Anterior cingulate cortex (tissue), 58 donors: Measurements from ENCODE around the gene WDR36.
A peak's percentile ranks its signal among the peaks of the same experiment; 100 is the strongest.
"Not testable (repeated sequence)": the region's sequence is repeated elsewhere in the genome, so short reads cannot be mapped to it uniquely, and the experiment has no call there.

Experiments used
- DNase-seq, 58 donors: peaks; one replicate each; lab custom pipeline; 2025; lab: John Stamatoyannopoulos, UW

Gene WDR36

GRCh38 chr5:111134087-111134486, 41.9 kb downstream of the WDR36 start:
- DNase-seq, result no peak

GRCh38 chr5:111134864-111135263, 42.7 kb downstream of the WDR36 start:
- DNase-seq, result no peak

DNA sequence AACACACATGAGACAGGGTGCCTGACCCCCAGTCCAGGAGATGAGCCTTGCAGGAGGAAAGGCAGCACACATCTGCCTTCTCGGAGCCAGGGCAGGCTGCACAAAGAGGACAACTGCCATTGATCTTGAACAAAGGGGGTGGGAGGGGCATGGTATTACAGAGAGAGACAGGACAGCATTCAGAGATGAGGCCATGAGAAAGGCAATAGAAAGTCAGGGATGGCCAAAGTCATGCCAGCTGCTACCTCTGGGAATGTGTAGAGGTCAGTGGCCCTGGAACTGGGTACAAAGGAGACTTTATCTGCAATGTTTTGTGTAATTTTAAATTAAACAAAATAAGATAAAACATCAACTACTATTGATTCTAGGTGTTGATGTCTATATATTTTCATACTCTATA, 43.2 kb downstream of the WDR36 start:
- DNase-seq, result no peak

DNA sequence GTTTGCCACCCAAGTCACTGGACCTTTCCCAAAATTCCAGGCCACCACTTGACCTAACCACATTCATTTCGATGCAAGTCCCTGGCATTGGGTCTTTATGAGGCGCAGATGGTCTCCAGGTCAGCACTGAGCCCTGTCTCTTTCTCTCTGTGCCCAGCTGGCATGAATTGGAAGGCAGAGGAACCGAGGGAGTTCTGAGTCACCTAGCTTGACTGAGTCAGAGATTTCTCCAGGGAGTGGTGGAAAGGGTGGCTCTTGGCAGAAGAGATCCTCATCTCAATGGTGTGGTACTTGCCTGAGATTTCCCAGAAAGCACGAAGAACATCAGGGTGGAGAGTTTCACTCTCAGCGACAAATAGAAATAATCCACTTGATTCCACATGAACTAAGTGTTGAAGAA, 43.8 kb downstream of the WDR36 start:
- DNase-seq, result peak in 5 of 58 donors; percentile 2 to 36 (median 7)

GRCh38 chr5:111138096-111138495, 45.9 kb downstream of the WDR36 start:
- DNase-seq, result no peak

GRCh38 chr5:111141471-111141870, 49.3 kb downstream of the WDR36 start:
- DNase-seq, result not testable (repeated sequence)

DNA sequence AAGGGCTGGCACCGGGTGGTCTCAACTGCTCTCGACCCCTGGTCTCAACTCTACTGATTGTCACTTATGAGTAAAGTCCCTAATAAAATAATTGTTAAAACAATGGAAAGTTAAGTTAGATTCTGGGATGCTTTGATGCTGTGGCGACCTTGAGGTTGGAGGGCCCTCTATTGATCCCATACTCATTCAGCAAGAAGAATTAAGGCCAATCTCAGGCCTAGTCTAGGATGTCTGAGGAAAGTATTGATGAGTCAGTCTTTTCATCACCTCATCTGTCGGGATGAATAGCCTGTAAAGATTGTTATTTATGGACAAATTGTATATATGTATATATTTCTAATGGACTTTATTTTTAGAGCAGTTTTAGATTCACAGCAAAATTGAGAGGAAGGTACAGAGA, 50.8 kb downstream of the WDR36 start:
- DNase-seq, result no peak

DNA sequence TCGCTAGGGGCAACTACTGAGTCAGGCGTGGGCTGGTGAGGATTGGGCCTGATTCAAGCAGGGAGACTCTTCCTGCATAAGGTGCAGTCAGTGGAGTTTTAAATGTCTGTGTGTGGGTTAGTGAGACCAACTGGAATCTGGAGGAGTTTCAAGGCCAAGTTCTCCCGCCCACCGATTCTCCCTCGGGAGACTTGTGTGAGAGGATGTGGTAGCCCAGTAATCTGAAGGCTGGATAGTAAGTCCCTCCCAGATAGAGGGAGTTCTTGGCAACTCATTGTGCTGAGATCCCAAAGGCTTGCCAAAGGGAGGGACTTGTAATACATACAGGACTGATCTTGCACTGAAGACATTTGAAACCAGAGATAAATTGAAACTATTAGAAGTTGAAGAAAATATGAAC, 51.8 kb downstream of the WDR36 start:
- DNase-seq, result peak in 17 of 58 donors; percentile 3 to 60 (median 21)

- DNase-seq, result no peak
These were observed 52.3 kb downstream of the WDR36 start for GRCh38 chr5:111144352-111144930.

GRCh38 chr5:111146053-111146452, 53.9 kb downstream of the WDR36 start:
- no peak for DNase-seq

DNA sequence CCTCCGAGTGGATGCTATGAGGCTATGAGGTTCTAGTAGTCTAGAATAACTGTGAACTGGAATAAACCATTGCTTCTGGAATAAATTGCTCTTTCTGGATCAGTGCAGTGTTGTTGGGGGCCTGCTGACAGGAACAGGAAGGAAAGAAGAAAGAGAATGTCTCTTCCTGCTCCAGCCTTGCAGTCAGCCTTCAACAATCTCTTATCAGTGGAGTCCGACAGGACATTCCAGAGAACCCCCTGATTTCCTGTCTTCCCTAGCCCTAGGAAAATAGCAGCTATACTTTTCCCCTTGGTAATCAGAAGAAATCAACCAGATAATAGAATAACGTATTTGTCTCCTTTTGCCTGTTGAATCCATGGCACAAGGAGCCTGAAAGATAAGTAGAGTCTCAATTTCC, 55.4 kb downstream of the WDR36 start:
- DNase-seq, result no peak

GRCh38 chr5:111151998-111152397, 59.9 kb downstream of the WDR36 start:
- DNase-seq, result no peak

DNA sequence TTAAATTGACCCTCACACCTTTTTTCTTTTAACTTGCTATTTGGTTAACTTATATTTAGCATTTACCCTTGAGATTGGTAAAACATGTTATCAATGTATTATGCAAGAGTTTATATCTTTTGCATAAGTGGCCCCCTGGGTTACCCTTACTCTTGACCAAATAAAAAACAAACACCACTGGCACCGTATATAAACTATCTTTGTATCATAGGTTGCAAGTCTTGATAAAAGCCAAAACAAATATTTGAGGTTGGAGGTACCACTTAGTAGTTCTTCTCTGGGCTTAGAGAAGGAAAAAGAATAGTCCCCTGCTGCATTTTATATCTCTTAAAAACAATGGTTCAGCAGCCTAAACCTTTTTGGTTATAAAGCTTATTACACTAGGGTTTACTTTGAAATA, 61.3 kb downstream of the WDR36 start:
- DNase-seq, result no peak

DNA sequence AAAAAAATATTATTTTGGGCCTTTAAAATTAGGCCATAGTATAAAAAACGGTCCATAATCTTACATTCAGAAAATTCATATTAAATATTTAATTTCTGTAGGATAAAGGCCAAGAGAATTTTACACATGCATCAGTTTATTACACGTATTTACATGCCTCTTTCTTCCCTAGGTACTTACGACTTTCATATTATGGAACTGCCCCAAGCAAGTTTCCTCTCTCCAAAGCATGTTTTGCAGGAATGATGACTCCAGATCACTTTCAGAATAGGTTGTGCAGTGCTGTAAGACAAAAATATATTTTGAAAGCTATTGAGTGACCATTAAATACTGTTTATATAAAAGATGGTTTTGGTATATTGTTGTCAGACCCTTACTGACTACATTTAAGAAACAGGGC, 61.8 kb downstream of the WDR36 start:
- DNase-seq, result no peak

GRCh38 chr5:111158105-111158744, 66.1 kb downstream of the WDR36 start:
- DNase-seq, result peak in 51 of 58 donors; percentile 0 to 82 (median 39)

DNA sequence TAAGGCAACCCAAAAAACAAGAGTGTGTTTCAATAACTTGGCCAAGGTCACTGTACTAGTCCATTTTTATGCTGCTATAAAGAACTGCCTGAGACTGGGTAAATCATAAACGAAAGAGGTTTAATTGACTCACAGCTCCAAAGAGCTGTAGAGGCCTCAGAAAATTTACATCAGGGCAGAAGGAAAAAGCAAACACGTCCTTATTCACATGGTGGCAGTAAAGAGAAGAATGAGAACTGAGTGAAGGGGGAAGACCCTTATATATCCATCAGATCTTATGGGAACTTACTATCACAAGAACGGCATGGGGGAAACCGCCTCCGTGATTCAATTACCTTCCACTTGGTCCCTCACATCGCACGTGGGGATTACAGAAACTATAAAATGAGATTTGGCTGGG, 67.7 kb downstream of the WDR36 start:
- DNase-seq, result no peak

DNA sequence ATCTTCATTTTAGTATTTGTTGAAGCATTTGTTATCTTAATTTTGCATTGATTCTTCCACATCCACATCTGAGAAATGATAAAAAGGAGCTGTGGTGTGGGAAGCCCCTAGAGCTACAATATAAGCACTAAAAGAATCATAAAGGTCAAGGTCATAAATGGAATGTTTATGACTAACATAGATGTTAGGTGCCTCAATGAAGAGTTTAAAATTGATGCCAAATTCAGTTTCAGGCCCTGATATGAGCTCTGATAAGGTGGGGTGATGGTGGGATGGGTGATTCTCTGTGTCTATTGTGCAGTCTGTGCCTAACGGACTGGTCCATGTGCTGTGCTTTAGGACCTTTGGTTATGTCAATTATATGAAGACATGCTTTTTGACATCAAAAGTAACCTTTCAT, 70.9 kb downstream of the WDR36 start:
- DNase-seq, result no peak

GRCh38 chr5:111165058-111165457, 72.9 kb downstream of the WDR36 start:
- no peak for DNase-seq

DNA sequence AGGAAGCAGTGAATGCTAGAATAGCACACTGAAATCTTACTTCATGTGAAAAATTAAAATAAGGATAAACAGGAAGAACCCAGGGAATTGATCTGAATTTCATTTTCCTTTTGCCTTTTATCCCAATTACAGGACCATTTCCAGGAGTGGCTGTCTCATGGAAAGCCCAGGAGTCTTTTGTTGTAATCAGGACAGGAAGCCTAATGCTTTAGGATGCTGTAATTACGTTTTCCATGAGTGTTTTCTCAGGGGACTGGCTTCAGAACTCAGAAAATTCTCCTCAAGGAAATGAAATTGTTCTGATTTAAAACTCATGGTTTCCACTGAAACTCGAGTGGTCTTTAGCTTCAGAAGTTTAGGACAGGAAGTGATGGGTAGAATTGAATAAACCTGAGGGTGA, 75.4 kb downstream of the WDR36 start:
- no peak for DNase-seq

DNA sequence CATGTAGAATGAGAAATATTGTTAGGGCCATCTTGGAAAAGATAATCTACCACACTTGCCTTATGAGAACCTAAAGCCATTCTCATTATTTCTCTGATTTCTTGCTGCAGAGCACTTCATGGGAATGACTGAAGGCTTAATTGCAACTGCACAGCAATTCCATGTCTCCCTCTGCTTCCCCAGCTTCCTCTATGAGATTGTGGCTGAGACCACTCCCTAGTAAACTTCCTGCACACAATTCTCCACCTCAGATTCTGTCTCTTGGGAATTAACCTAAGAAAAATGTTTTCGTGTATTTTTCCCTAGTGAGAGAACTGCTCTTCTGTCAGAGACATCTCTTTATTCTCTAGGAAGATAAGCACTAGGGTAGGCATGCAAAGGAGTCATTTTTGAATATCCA, 76.5 kb downstream of the WDR36 start:
- no peak for DNase-seq

DNA sequence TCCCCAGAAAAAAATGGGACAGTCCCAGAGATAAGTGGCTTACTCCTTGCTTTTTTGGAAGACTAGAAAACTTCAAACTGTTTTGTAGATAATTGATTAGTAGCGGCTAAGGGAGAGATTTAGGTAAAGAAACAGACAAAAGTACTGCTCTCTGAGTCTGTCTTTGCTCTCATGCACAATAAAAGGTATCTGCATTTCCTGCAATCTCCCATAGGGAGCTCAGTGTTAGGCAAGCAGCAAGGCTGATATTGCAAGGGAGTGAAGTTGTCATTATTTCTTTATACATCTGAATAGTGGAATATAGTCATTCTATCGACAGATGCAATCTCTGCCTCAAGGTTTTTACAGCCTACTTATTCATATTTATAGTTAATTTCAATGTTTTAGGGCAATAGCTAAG, 77.1 kb downstream of the WDR36 start:
- DNase-seq, result no peak

- DNase-seq, result no peak
These were observed 78.1 kb downstream of the WDR36 start for GRCh38 chr5:111170279-111170678.

DNA sequence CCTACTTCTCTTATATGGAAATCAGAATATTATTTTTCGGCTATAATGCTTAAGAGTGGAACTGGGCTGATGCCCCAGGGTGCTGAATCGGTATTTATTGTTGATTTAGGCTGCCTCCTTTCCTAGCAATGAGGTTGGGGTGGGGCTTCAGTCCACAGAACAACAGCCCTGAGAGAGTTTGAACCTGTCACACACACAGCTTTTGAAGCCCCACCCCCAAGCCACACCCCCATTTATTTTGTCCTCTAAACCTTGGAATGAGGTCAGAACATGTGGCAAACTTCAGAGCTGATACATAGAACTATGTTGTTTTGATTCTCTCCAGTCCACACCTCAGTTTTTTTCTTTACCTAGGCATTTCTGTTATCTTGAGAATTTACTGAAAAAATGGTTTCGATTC, 80.4 kb downstream of the WDR36 start:
- no peak for DNase-seq
